Stimulated activated CD4-positive, alpha-beta T cell treated with anti-CD3 and anti-CD28 coated beads, Interleukin-1b, Interleukin-23, amount 100 ng/mL, for 4 hours (primary cell): ENCODE measurements around the gene BPI.
"Not testable (repeated sequence)": the region's sequence is repeated elsewhere in the genome, so short reads cannot be mapped to it uniquely, and the experiment has no call there.

Experiments used
- DNase-seq, 2 donors: peaks; one replicate each; pipeline ENCODE4 v3.0.0-alpha.2; 2020; ENCODE audit warnings: low read depth in 2 of 2

Gene BPI

DNA sequence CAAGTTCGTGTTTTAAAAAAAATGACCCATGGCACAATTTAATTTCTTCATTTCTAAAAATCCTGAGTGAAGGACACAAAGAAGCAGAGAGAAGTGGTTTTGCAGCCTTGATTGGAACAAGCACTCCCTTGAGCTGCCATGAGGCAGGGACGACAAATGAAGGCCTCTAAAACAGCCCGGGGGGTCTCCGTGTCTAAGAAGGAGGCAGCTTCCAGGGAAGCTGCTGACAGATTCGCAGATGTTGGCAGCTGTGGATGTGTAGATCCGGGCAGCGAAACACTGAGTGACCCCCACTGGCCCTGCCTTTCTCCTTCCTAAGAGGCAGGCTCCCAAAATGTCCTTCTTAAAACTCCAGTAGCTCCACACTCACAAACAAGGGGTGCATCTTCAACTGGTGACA lies 32.8 kb downstream of the BPI start:
- no peak for DNase-seq

DNA sequence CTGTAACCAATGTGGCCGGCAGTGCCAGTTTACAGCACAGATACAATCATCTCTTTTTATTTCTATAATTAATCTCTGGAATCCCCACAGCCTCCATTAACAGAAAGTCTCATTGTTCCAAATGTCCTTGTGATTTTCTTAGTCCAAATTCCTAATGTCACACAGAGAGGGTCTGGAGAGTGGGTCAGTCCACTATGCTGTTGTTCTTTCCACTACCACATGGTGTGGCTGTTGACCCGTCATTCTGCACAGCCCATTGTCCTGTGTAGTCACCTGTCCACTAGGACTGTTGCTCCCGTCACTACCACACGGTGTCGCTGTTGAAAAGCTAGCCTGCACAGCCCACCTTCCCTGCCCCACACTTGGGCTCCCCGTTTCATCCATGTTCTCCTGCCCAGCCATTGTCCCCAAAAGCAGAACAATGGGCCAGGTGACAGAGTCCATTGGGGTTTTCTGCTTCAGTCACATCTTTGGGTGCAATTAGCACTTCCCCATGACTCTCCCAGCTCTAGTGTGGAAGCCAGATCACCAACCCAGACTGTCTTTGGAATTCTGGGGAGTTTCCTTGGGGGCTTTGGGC lies 33.7 kb downstream of the BPI start:
- no peak for DNase-seq

DNA sequence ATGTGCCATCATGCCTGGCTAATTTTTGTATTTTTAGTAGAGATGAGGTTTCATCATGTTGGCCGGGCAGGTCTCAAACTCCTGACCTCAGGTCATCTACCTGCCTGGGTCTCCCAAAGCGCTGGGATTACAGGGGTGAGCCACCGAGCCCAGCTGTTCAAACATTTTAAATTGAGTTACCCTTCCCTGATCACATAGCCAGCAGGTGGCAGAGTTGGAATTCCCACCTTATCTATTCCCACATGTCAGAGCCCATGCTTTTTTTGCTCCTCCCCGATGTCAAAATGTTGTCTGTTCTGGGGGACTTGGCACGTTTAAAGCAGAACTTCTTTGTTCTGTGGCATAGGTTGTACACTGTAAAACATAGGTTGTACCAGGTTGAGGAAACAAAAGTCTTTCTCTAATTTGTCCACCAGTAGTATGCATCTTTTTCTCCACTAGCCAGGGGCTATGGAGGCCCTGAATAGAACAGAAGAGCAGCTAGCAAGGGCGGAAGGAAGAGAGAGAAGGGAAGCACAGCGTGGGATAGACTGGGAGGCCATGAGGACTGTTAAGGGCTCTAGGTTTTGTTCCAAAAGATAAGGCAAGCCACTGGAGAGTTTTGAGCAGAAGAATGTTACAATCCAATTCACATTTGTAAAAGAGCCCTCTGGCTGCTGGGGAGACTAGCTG lies 35.0 kb downstream of the BPI start:
- no peak for DNase-seq

DNA sequence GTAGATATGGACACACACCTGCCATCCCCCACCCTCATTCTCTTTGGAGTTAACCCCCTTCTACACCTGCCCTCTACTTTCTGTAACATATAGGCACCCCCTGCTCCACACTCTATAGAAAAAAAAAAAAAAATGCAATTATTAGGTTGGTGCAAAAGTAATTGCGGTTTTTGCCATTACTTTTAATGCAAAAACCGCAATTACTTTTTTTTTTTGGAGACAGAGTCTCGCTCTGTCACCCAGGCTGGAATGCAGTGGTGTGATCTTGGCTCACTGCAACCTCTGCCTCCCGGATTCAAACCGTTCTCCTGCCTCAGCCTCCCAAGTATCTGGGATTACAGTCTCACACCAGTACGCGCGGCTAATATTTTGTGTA lies 35.6 kb downstream of the BPI start:
- not testable (repeated sequence) for DNase-seq

DNA sequence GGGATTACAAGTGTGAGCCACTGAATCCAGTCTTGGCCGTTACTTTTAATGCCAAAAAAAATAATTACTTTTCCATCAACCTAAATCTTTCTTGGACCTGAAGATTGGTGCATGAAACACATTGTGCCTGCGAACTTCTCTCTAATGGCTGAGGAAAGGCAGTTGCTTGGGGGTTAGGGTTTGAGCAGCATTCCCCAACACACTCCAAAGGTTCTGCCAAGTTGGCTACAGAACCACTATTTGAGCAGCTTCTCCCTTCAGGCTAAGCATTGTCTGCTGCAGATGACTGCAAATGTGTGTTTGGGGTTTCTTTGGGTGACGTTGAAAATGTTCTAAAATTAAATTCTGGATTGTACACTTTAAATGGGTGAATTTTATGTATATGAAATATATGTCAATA lies 36.0 kb downstream of the BPI start:
- no peak for DNase-seq

DNA sequence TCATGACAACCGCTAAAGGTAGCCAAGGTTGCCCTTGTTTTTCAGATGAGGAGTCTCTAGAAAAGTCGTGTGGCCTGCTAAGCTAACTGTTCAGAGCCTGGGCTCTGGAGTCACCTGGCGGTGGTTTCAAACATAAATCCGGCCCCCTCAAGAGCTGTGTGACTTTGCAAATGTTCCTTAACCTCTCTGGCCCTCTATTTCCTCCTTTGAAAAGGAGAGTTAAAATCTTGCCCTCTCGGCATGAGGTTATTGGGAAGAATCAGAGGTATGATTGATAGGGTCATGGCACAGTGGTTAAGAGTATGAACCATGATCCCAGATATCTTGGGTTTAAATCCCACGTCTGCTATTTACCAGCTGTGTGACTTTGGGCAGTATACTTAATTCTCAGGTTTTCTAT lies 36.7 kb downstream of the BPI start:
- no peak for DNase-seq

DNA sequence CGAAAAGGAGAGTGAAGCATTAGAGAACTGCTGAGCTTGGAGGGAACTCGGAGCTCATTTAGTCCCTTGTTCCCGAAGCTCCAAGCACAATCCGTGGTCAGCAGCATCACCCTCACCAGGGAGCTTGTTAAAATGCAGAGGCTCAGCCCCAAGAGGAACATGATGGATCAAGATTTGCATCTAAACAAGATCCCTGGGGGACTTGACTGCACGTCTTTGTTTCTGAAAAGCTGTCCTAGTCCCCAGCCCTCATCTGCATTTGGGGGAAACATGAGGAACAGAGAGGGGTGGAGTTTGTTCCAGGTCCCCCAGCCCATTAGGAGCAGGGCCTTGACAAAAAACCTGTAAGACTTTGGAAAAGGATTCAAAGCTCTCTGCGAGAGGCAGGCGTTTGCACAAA lies 38.3 kb downstream of the BPI start:
- no peak for DNase-seq

DNA sequence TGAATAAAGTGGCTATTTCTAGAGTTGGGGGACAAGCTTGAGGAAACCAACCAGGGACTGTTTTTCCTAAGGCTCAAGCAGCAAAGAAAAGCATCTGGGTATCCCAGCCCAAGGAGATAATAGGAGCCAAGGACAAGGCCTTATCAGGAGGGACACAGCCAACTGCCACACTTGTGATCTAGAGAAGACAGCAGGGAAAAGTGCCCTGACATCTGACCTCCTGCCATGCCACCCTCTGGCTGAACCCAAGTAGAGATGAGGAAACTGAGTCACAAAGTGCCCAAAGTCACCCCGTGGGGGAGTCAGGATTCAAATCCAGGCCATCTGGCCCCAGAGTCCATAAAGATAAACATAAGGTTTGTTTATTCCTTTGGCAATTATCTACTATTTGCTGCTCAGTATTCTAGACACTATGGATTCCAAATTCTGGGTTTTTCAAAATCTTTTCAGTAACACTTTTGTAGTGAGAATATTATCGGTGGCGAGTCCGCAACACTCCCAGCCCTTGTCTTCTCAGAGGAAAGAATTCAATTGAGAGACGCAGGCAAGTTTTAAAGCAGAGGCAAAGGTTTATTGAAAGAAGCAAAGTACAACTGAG lies 38.9 kb downstream of the BPI start:
- DNase-seq = no peak

DNA sequence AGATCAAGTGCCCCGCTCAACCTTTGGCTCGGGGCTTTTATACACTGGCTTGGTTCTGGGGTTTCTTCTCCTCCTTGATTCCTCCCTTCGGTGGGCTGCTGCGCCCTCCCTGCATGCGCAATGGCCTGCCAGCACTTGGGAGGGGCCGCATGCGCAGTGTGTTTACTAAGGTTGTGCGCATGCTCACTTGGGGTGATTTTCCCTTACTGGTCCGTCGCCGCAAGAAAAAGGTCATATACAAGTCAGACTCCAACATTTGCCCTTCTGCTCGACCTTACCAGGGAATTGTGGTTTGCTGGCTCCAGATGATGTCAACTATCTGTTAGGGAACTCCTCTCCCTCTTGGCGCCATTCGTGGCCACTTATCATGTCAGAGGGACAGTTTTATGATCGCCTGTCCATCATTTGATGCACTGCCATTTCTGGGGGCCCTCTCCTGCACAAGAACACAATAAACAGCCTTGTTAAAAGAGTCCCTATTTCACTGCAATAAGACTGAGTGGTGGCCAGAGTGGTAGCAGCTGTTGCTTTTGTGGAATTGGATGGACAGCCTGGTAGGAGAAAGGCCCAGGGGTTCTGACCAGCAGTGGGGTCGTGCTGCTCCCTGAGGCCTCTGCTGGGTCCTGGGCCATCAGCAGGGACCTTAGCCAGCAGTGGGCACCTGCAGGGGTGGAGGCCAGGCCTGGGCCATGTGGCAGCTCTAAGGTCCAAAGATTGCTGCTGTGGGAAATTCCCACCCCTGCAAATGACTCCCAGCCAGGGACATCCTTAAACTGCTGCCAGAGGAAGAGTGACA lies 39.6 kb downstream of the BPI start:
- no peak for DNase-seq

DNA sequence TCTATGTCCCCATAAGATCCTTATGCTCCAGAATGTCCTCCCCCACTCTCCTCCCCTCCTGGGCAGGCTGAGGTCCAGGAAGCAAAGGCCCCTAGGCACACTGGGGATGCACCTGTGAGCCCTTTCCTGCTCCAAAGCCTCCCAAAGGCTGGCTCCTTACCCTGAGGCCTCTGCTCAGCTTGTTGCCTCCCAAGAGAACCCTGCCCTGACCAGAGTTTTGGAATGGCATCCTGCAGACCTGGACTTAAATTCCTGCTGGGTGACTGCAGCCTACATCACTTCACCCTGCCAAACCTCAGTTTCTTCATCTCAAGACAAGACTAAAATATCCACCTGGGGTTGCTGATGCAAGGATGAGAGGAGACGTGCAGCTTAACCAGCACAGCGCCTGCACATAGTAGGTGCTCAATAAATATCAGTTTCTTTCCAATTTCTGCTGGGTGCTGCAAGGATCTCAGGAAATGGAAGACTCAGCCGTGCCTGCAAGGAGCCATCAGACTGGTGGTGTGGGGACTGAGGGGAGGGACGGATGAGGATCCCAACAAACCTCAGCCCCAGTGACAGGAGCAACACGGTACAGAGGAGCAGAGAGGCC lies 40.2 kb downstream of the BPI start:
- no peak for DNase-seq

DNA sequence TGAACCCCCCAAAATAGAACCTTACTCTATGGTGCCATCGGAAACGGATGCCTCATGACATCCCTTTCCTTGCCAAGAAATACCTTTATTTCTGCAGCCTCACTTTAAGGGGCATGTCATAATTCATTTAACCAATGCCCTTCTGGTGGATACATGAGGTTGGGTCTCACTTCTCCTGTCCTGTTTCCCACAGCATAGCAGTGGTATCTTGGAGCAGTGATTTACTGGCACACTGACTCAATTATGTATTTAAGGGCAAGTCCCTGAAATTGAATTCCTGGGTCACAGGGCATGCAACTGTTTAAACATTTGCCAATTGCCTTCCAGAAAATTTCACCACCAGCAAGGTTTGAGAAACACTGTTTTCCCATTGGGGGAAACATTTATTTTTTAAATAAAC lies 41.7 kb downstream of the BPI start:
- no peak for DNase-seq

DNA sequence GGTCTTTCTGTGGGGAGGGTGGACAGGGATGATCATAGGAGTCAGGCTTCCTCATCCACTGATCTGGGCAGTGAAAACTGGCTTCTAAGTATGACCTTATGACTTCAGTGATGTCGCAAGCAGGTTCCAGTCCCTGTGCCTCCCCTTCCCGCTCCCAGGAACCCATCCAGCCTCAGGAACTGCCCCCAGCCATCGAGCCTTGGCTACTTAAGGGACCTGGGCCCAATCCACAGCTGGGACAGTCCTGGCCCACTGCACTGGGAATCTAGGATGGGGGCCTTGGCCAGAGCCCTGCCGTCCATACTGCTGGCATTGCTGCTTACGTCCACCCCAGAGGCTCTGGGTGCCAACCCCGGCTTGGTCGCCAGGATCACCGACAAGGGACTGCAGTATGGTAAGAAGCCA lies 42.3 kb downstream of the BPI start, which contains the start of gene LBP:
LBP (plus strand) TSS at position 236 of the 405 bp plus-strand sequence; CDS start at position 271, 35 bp downstream.
- DNase-seq = no peak

DNA sequence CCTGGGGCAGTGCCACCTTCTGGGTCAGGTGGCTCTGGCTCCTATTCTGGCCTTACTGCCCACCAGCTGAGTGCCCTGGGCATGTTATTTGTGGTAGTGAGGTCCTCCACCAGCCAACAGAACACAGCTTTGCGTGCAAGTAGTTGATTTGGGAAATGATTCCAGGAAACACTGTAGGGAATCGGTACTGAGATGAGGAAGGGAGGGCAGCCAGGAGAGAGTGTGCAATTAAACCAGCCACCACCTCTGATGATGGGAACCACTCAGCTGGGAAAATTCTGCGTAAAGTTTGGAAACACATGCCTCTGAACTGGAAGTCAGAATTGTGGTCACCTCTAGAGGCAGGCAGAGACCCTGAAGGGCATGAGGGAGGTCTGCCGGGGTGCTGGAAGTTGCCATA lies 42.8 kb downstream of the BPI start:
- DNase-seq = no peak

DNA sequence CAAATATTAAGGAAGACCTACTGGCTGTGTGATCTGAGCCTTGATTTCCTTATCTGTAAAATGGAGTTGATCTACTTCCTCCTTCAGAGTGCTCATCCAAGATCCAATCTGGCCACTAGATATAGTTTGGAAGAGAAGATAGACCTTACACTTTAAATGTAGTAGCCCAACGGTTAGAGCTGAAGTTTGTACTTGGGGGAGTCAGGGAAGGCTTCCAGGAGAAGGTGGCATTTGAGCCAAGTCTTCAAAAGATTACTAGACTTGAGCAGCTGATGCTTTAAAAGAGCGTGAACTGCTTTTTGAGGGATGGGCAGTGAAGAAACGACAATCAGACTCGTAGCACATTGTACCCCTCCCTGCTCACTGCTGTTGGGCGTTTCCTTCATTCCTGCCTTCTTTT lies 45.9 kb downstream of the BPI start:
- no peak for DNase-seq

DNA sequence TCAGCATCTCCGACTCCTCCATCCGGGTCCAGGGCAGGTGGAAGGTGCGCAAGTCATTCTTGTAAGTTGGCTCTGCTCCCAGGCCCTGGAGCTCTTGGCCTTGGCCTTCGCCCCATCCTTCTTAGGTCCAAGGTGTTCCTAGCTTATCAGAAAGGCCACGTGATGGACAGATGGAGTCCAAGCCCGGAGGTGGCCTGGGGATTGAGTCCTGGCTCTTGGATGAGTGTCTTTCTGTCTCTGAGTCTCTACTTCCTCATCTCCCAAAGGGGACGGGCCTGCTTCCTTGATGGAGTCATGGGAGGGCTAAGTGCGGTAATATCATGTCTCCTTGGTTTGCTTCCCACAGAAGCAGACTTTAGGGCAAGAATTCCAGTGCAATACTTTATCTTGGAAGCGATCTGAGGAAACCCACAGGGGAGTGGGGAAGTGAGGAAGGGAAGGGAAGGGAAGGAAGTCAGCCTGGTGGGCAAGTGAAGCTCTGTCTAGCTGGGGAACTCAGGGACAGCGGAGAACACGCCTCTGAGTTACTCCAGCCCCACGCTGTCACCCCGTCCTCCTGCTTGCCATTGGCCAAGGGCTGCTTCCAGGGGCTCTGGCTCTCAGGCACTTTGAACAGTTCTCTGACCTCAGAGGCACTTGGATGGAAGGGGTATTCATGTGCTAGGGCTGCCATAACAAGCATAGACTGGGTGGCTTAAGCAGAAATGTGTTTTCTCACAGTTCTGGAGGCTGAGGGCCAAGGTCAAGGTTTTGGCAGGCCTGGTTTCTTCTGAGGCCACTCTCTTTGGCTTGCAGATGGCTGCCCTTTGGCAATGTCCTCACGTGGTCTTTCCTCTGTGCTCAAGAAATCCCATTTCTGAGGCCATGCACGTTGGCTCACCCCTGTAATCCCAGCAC lies 47.2 kb downstream of the BPI start:
- no peak for DNase-seq

DNA sequence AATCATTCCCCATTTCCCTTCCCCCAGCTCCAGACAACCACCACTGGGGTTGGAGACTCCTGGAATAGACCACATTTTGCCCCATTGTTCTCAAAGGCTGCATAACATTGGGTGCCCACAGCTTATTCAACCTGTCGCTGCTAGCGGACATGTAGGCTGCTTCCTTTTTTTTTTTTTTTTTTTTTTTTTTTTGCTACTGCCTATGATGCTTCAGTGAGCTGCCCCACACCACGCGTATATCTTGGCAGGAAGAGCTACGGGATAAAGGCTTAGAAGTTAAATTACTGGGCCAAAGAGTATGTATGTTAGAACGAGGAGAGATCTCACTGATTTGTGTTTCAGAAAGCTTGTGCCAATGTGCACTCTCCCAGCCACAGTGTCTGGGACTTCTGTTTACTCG lies 49.4 kb downstream of the BPI start:
- DNase-seq = no peak

DNA sequence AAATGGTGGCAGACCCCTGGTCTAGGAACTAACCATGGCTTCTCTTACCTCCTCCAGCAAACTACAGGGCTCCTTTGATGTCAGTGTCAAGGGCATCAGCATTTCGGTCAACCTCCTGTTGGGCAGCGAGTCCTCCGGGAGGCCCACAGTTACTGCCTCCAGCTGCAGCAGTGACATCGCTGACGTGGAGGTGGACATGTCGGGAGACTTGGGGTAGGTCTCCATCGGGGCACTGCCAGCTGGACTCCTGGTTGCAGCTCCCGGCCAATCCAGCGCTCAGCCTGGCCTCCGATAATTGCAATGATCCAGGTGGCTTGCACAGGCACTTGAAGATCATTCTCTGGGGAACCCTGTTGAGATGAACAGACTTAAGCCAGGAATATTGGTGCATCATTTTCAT lies 50.3 kb downstream of the BPI start:
- DNase-seq = no peak

DNA sequence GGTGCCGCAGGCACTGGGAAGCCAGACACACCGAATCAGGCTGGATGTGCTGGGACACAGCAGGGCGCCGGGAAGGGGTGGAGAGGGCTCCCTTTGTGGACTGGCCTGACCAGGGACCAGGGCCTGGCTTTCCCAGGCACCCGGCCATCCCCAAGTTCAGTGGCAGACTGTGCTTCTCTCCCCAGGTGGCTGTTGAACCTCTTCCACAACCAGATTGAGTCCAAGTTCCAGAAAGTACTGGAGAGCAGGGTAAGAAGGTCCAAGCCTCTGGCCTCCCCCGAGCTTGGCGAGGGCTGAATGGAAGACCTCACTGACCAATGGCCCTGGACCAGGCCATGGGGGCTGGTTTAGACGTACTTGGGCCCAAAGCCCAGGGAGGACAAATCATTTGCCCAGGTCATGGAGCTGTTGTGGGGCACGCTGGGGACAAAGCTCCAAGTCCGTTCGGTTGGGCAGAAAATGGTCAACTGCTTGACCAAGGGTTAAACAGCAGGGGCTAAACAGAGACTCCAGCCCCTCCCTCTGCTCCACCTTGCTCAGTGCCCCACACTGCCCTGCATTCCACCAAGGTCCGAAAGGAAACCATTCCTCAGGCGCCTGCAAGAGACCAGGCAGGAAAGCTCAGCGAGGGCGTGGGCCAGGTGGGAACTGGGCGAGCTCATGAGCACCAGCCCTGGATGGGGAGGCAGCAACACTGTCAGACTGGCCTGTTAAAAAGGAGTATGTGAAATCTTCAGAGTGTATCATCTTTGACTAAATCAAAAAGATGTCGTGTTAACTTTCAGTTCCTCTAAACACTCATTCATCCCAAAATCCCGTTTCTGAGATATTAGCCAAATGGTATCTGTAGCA lies 51.4 kb downstream of the BPI start:
- no peak for DNase-seq

DNA sequence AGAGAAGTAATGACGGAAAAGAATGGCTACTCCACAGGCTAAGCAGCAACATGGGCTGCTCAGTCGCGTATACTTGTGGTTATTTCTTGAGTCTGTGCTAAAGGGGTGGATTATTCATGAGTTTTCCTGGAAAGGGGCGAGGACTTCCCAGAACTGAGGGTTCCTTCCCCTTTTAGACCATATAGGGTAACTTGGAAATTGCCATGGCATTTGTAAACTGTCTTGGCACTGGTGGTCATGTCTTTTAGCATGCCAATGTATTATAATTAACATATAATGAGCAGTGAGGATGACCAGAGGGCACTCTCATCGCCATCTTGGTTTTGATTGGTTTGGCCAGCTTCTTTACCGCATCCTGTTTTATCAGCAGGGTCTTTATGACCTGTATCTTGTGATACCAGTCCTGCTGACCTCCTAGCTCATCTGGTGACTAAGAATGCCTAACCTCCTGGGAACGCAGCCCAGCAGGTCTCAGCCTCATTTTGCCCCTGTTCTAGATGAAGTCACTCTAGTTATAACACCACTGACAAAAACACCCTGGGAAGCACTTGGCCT lies 53.8 kb downstream of the BPI start:
- DNase-seq = no peak

DNA sequence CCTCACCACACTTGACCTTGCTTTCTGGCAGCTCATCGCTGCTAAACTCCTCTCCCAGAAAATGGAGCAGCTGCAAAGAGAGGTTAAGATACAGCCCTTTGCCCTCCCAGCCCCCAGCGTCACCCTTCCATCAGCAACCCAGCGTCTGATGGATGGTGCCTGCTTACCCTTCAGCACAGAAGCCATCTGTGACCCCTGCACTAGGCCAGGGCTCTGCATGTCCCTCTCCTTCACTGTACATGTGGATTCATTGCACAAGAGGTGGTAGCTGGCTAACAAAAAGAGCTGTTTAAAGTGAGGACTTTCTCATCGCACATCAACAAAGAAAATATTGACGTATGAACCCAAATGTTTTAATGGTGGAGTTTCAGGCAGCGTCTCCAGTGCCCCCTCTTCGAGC lies 54.6 kb downstream of the BPI start:
- no peak for DNase-seq
